Measurements from ENCODE around the gene DDN.

The DDN gene

DNA sequence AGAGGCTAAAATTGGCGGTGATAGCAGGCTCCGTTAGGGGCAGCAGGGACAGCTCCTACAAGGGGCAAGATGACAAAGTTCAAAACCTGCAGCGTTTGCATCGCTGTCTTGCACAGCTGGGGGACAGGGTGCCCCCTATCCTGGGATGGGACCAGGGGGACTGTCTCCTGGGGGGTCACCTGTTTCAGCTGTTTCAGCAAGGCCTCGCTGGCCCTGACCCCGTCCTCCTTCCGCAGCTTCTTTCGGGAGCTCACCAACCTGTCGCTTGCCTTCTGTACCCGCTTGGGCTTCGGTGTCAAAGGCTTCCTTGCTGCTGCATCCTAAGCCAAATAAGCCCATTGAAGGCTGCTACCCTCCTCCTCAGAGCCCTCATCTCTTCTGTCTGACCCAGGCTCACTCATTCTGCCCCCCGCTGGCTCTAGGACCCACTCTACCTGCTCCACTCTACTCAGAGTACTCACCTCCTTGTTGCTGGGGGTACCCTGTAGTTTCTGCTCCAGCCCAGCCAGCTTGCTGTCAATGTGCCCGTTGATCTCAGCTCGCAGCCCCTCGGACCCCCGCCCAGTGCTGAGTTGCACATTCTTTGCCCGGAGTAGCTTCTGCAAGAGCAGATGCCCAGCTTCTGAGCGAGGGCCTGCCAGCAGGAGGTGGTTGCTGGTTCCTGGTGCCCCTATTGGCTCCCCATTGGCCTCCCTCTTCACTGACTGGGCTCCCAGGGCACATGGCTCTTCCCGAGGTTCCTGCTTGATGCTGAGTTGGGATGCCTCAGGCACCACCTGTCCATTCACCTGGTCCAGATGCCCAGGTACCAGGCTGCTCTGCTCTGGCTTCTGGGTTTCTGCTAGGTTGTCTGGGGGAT lies 31.8 kb upstream of the DDN start:
- no peak for DNase-seq

DNA sequence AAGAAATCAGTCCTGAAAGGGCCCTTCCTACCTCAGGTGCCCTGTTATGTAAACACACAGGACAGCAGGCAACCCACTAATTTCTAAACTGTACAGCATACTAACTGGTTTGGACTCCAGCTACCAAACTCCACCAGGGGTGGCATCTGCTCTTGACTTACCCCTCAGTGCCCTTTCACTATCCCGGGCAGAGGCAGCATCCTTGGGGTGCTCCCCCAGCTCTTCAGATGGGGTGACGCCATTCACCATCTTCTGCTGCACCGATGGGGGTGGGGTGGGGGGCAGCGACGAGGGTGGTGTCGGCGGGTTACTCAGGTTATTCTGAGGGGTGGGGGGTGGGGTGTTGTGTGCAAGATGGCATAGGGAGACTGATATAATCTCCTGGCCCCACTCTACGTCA lies 30.9 kb upstream of the DDN start:
- no peak for DNase-seq

GRCh38 chr12:49028666-49029275 lies 29.6 kb upstream of the DDN start:
- DNase-seq: no peak

DNA sequence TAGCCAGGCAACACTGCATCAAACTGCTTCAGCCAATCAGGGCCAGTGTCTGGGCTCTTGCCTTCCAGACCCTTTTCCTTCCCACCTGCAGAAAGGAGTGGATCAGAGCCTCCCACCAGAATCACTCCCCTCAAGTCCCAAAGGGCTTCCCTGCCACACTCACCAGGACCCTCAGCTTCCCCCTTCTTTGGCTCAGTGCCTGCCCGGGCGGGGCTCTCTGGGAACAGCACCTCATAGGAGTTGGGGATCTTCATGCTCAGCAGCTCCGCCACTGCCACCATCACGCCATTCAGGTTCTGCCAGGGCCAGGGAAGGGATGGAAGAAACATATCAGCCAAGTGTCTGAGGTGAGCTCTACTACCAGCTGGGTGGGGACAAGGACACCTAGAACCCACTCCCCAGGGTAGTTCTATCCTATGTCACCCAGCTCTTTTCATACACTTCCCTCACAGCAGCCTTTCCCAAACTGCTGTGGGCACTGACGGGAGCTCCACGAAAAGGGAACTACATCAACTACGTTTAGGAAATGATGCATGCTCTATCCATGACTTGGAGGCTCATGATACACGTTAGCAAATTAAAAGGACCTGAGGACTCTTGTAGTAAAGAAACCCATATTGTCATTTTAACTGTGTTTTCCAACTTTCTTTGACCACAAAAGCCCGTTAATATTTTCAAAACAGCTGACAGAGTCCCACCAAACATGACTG lies 28.8 kb upstream of the DDN start:
- DNase-seq: no peak

DNA sequence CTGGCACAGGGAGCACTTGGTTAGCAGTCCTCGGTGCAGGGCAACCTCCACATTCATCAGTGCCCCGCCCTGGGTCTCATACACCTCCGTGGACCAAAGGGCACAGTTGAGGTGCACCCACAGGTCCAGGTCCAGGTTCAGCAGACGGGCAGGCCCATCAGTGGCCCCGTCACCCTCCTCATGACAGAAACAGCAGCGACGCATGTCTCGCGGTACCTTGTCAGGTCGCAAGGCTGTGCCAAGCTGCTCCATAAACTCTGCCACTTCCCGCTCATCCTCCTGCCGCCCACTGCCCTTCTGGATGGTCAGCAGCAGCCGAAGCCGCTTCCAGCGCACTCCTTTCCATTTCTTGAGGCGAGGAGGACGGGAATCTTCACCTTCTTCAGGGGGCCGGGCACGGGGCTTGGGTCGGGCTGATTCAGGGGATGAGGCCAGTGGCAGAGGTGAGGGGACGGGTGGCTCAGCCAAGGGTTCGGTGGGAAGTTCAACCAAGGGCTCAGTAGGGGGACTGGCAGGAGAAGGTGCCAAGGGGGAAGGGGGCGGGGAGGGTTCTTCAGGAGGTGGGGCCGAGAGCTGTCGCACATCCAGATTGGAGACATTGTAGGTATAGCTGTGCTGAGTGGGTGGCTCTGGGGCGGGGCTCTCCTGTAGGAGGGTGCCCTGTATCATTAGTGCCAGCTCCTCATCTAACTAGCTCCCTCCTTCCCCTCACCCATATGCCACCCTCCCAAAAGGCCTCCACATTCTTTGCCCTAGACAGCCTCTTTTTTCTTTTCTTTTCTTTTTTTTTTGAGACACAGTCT lies 27.7 kb upstream of the DDN start:
- no peak for DNase-seq

DNA sequence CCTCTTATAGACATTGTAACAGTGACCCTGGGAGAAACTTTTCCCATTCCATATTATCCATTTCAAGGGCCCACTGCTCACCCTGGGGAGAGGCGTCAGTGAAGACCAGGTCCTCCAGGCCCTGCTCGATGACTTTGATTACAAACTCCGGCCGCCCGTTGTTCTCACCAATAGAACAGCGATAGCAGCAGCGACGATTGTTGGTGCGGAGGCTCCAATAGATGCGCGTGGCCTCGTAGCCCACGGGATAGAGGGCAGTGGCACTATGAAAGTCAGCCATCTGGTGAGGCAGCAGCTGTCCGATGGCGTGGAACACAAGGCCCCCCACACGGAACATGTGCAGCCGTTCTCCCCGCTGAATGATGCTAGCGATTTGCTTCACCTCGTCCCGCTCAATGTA lies 26.9 kb upstream of the DDN start:
- DNase-seq: no peak

DNA sequence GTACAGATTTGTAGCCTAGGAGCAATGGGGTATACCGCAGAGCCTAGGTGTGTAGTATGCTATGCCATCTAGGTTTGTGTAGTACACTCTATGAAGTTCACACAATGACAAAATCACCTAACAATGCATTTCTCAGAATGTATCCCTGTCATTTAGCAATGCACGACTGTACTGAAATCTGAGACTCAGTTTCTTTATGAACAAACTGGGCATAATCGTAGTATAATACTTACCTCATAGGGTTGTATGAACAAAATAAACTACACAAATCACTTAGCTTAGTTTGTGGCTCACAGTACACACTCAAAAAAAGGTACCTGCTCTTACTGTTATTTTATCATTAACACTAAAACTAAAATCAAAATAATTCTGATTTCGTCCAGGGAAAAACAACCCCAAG lies 26.3 kb upstream of the DDN start:
- no peak for DNase-seq

DNA sequence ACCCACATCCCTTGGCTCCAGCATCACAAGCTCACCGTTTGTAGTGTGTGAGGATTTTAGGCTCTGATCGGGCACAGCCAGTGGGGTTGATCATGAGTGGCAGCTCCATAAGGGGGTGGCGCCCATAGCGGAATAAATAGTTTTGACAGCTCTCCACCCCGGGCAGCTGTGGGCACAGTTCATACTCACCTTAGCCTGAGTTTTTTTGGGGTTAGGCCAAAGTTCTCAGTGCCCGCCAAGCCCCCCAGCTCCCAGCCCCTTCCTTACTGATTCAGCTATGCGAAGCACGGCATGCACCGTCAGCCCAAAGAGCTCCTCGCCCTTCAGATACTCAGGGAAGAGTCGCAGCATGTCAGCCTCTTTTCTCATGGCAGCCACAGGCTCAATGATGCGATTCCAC lies 25.4 kb upstream of the DDN start:
- no peak for DNase-seq

- DNase-seq: no peak
Measured at GRCh38 chr12:49023812-49024211, 24.6 kb upstream of the DDN start.

- no peak for DNase-seq
Measured at GRCh38 chr12:49022558-49023178, 23.5 kb upstream of the DDN start.

GRCh38 chr12:49021292-49021915 lies 22.2 kb upstream of the DDN start:
- DNase-seq: no peak

DNA sequence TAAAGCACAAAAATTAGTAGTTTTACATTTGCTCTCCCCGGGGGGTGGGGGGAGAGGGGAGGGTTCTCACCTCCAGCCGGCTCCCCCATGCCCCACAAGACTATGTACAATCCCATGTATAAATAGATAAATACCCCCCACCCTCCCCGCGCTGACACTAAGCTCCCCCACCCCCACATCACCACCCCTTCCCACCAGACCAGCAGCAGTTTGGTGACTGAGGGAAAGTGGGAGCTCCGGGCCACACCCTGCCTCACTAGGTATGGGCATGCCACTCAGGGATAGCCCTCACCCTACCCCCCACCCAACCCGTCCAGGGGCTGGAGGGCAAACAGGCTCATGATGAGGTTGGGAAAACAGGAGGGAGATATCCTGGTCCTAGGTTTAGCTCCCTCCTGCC lies 21.3 kb upstream of the DDN start:
- DNase-seq: no peak

GRCh38 chr12:49019443-49020324 lies 20.5 kb upstream of the DDN start:
- DNase-seq: peak in 1 of 2 experiments; percentile 44

DNA sequence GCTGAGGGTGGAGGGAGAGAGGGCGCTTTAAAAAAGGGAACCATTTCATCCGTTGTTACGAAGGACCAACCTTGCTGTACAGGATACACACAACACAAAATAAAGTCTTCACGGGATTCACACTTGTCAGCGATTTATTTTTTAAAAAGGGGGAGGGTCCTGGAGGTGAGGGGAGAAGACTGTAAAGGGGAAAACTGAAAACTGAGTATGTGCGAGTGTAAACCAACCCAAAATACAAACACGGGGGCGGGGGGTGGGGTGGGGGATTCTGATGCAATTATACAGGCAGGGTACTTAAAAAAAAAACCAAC lies 19.9 kb upstream of the DDN start:
- peak in 1 of 2 experiments; percentile 59 for DNase-seq

- DNase-seq: peak; percentile 94 to 95
Measured at GRCh38 chr12:49018261-49019119, 19.3 kb upstream of the DDN start, which contains the start of gene PRKAG1. Gene PRKAG1, minus strand, starts transcription at chr12:49018776. Its CDS starts 36 bp downstream, at chr12:49018740.

- peak in 1 of 2 experiments; percentile 26 for DNase-seq
Measured at GRCh38 chr12:49017891-49018260, 18.7 kb upstream of the DDN start.

- no peak for DNase-seq
Measured at GRCh38 chr12:49015196-49015595, 16.0 kb upstream of the DDN start.

DNA sequence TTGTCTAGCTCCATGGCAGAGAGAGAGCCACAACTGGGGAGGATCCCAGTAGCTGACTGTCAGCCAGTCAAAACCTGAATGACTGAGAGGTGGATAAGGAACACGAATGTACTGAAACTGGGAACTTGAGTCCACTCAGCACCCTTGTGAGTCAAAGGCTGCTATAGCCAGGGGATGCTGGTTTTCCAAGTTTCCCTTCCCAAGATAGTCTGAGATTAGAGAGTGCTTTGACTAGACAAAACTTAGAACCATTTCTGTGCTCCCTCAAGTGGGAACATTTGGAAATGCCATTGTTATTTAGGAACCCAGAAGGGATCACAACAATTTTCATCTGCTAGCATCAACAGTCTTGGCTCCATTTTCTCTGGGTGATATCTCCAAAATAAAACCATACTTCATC lies 15.4 kb upstream of the DDN start:
- no peak for DNase-seq

- DNase-seq: no peak
Measured at GRCh38 chr12:49013428-49013827, 14.3 kb upstream of the DDN start.

GRCh38 chr12:49012739-49013138 lies 13.6 kb upstream of the DDN start:
- no peak for DNase-seq
